OCI-LY3 (cell line): Measurements from ENCODE around the gene MIOX.

Experiments used
- EZH2phosphoT487 ChIP-seq: fragments of 200-600 bp; shearing (Covaris generic); IDR thresholded peaks from 2 replicates; pipeline ENCODE4 v1.6.1; 2018; ENCODE audit warnings: antibody characterized with exemption, mixed run types, low read depth
- TF ChIP-seq, protein P1 (sequence below): fragments of 200-600, 300-600 bp; sonication (generic); IDR thresholded peaks from 2 replicates; pipeline ENCODE4 v1.5.1; 2014; ENCODE audit warnings: antibody characterized with exemption, low read length, low read depth

DNA sequence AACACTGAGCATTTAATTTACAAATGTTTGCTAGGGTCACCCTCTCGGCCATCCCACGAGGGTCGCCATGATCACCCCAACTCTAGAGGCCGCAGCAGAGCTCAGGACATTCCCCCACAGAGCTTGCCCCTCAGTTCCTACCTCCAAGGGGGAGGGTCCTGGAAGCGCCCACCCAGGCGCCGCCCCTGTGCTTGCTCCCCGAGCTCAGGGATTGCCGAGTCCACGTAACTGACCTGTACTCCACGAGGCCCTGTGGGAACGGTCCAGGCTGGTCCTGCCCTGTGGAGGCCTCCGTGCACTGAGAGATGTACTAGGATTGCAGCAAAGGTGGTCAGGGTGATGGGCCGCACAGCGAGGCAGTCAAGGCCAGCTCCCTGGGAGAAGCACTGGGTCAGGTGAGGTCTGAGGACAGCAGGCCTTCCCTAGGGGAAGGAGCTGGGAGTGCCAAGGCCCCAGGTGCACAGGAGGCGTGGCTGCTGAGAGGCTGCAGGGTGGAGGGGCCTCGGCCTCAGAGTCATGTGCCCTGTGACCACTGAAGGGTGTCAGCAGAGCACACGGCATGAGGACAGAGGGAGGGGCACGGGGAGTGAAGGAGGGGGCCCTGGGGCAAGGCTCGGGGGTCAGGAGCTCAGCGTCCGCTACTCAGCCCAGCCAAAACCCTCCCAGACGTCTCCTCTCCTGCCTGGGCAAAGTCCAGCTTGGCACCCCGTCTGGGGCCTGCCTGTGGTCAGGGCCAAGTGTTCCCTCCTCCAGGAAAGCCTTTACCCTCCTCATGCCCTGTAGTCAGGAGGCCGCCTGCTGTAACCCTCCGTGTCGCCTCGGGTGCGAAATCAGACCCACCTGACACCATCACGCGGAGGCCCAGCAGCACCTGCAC, 2.4 kb upstream of the MIOX start:
- TF ChIP-seq, protein P1, sequence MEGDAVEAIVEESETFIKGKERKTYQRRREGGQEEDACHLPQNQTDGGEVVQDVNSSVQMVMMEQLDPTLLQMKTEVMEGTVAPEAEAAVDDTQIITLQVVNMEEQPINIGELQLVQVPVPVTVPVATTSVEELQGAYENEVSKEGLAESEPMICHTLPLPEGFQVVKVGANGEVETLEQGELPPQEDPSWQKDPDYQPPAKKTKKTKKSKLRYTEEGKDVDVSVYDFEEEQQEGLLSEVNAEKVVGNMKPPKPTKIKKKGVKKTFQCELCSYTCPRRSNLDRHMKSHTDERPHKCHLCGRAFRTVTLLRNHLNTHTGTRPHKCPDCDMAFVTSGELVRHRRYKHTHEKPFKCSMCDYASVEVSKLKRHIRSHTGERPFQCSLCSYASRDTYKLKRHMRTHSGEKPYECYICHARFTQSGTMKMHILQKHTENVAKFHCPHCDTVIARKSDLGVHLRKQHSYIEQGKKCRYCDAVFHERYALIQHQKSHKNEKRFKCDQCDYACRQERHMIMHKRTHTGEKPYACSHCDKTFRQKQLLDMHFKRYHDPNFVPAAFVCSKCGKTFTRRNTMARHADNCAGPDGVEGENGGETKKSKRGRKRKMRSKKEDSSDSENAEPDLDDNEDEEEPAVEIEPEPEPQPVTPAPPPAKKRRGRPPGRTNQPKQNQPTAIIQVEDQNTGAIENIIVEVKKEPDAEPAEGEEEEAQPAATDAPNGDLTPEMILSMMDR = no peak
- no peak for TF ChIP-seq EZH2phosphoT487
